SU-DHL-6 (cell line): ENCODE data around the gene CRYGS.

Experiments
- H2AFZ ChIP-seq: fragments of 200-600 bp; sonication (generic); 2 replicates; pipeline ENCODE4 v1.6.1; 2014; ENCODE audit warnings: low read depth, mild to moderate bottlenecking, moderate library complexity, mixed read lengths, antibody characterized with exemption, low read length; ENCODE audit not compliant: severe bottlenecking
- H3F3A ChIP-seq: fragments of 200-600 bp; shearing (Covaris generic); 2 replicates; pipeline ENCODE4 v1.6.0; 2016; ENCODE audit warnings: antibody characterized with exemption, mild to moderate bottlenecking; ENCODE audit not compliant: insufficient read depth
- H3K27ac ChIP-seq: fragments of 200-600 bp; sonication (generic); 2 replicates; pipeline ENCODE4 v1.5.1; 2016; ENCODE audit warnings: low read depth, mild to moderate bottlenecking, low read length, moderate library complexity, mixed read lengths
- H3K27me3 ChIP-seq: fragments of 200-600 bp; sonication (generic), shearing (Covaris generic); 2 replicates; pipeline ENCODE4 v1.6.0; 2014; ENCODE audit warnings: mild to moderate bottlenecking, low read length
- H3K36me3 ChIP-seq: fragments of 200-600 bp; sonication (generic); 2 replicates; pipeline ENCODE4 v1.6.1; 2014; ENCODE audit warnings: mild to moderate bottlenecking, low read length, mixed read lengths
- H3K4me2 ChIP-seq: fragments of 300-600, 200-600 bp; shearing (Covaris generic), sonication (generic); 2 replicates; pipeline ENCODE4 v1.6.0; 2014; ENCODE audit warnings: low read length, low read depth, mild to moderate bottlenecking; ENCODE audit not compliant: poor library complexity, severe bottlenecking
- H3K4me3 ChIP-seq: fragments of 200-600 bp; sonication (generic); 2 replicates; pipeline ENCODE4 v1.5.1; 2014; ENCODE audit warnings: antibody characterized with exemption, low read length, mild to moderate bottlenecking, mixed read lengths; ENCODE audit not compliant: insufficient read depth, poor library complexity, severe bottlenecking
- H3K79me2 ChIP-seq: fragments of 200-600 bp; sonication (generic); 2 replicates; pipeline ENCODE4 v1.6.1; 2014; ENCODE audit warnings: mild to moderate bottlenecking, low read length, moderate library complexity; ENCODE audit not compliant: insufficient read depth
- H3K9ac ChIP-seq: fragments of 200-600 bp; sonication (generic); 2 replicates; pipeline ENCODE4 v1.7.0; 2014; ENCODE audit warnings: mild to moderate bottlenecking, low read length
- H3K9me2 ChIP-seq: fragments of 200-600 bp; sonication (generic); replicated peaks from 2 replicates; pipeline ENCODE4 v1.6.1; 2014; ENCODE audit warnings: low read length; ENCODE audit not compliant: insufficient read depth
- H3K9me3 ChIP-seq: fragments of 200-600 bp; sonication (generic); 2 replicates; pipeline ENCODE4 v1.6.1; 2014; ENCODE audit warnings: low read length, mixed read lengths; ENCODE audit not compliant: insufficient read depth
- H4K20me1 ChIP-seq: fragments of 200-600 bp; sonication (generic); 2 replicates; pipeline ENCODE4 v1.6.1; 2014; ENCODE audit warnings: low read depth, mild to moderate bottlenecking, antibody characterized with exemption, low read length, moderate library complexity, mixed read lengths
- EZH2phosphoT487 ChIP-seq: fragments of 200-600 bp; sonication (generic), shearing (Covaris generic); conservative IDR thresholded peaks from 2 replicates; pipeline ENCODE4 v1.6.1; 2018; ENCODE audit warnings: mild to moderate bottlenecking, antibody characterized with exemption, low read length, moderate library complexity, mixed read lengths
- TF ChIP-seq, protein P1 (sequence below): fragments of 200-600 bp; sonication (generic); IDR thresholded peaks from one replicate; pipeline ENCODE4 v1.5.1; 2017; ENCODE audit warnings: antibody characterized with exemption, mild to moderate bottlenecking, low read length, moderate library complexity; ENCODE audit not compliant: insufficient read depth, poor library complexity, severe bottlenecking

The CRYGS gene

DNA sequence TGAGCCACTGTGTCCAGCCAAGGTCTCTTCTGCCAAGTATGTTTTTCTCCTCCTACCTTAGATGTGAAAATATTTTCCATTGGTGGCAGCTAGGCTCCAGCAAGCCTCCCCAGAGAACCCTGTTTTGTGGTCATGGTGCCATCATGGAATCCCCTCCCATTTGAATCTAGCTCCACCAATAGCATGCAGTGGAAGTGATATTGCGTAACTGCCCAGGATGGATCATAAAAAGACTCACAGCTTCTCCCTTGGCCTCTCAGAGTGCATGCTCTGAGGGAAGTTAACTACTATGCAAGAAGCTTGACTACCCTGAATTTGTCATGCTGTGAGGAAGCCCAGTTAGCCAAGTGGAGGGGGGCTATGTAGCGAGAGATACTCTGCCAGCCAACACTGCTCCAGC is 27.5 kb downstream of the CRYGS start:
- no peak overlapping the region for H3K4me3 ChIP-seq
- no peaks in the 10 kb centered on the region for H3K79me2 ChIP-seq
- no peaks in the 10 kb centered on the region for H3K36me3 ChIP-seq
- no peak overlapping the region for H3K4me2 ChIP-seq
- H3K9me2 ChIP-seq, result no peaks in the 10 kb centered on the region
- no peak overlapping the region for H3K9ac ChIP-seq
- H3K9me3 ChIP-seq, result no peaks in the 10 kb centered on the region
- no peak for TF ChIP-seq EZH2phosphoT487
- TF ChIP-seq, protein P1, sequence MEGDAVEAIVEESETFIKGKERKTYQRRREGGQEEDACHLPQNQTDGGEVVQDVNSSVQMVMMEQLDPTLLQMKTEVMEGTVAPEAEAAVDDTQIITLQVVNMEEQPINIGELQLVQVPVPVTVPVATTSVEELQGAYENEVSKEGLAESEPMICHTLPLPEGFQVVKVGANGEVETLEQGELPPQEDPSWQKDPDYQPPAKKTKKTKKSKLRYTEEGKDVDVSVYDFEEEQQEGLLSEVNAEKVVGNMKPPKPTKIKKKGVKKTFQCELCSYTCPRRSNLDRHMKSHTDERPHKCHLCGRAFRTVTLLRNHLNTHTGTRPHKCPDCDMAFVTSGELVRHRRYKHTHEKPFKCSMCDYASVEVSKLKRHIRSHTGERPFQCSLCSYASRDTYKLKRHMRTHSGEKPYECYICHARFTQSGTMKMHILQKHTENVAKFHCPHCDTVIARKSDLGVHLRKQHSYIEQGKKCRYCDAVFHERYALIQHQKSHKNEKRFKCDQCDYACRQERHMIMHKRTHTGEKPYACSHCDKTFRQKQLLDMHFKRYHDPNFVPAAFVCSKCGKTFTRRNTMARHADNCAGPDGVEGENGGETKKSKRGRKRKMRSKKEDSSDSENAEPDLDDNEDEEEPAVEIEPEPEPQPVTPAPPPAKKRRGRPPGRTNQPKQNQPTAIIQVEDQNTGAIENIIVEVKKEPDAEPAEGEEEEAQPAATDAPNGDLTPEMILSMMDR, result no peak
- no peaks in the 10 kb centered on the region for H4K20me1 ChIP-seq
- H3K27me3 ChIP-seq, result no peaks in the 10 kb centered on the region
- H3K27ac ChIP-seq, result no peak overlapping the region
- H3F3A ChIP-seq, result no peaks in the 10 kb centered on the region
- no peak overlapping the region for H2AFZ ChIP-seq

DNA sequence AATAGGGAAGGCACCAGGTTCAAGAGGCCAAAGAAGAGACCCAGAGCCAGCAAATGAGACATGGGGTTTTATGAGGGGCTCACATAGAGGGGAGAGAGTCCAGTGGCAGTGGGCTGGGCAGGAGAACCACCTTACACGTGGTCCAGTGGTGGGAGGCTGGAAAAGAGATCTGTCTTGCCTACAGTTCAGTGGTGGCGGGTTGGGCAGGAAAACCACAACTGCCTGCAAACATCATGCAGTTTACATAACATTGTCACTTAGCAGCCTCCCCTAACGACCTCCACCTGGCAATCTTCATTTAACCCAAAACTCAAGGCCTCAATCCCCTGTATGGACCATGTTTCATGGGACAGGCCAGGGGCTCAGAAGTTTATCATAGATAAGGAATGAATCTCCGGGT is 29.1 kb downstream of the CRYGS start:
- Histone ChIP-seq H3K4me3 (no peak overlapping the region), H3K9me3 (no peaks in the 10 kb centered on the region), H3K9me2 (no peaks in the 10 kb centered on the region), H4K20me1 (no peaks in the 10 kb centered on the region), H3K36me3 (no peaks in the 10 kb centered on the region), H2AFZ (no peak overlapping the region), H3K27me3 (no peaks in the 10 kb centered on the region), H3K27ac (no peak overlapping the region), H3K79me2 (no peaks in the 10 kb centered on the region), H3K4me2 (no peak overlapping the region), H3K9ac (no peak overlapping the region), H3F3A (no peaks in the 10 kb centered on the region)
- TF ChIP-seq EZH2phosphoT487, result no peak
- TF ChIP-seq, protein P1, result no peak

DNA sequence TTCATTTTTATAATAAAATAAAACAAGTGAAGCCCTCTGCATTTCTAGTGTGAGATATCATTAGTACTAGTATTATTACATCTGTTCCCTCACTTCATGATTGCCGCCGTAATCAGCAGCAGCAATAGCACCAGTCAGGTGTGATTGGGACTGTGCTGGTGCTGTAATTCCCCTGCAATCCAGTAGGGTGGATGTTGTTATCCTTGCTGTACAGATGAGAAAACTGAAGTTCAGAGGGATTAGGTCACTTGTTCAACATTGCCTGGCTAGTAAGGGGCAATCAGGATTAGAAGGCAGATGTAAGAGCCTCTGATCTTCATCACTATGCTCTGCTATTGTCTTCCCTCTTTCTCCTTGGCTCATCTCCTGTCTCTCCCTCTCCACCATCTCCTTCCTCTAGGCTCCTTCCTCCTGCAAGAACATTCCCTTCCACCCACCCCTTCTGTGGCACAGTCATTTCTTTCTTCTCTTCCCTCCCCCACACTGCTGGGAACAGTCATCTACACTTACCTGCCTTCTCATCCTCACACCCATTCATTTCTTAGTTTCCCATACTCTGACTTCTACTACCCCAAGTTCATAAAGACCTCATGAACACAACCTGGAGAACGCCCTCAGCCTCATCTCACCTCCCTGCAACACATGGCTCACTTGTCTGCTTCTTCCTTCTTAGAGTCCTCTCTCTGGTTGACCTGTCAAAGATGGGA is 29.7 kb downstream of the CRYGS start:
- no peak overlapping the region for H3K9ac ChIP-seq
- H3K4me3 ChIP-seq, result no peak overlapping the region
- no peaks in the 10 kb centered on the region for H3K27me3 ChIP-seq
- TF ChIP-seq, protein P1, result peak; percentile 17
- no peak for TF ChIP-seq EZH2phosphoT487
- no peaks in the 10 kb centered on the region for H3K9me3 ChIP-seq
- H2AFZ ChIP-seq, result no peak overlapping the region
- no peak overlapping the region for H3K27ac ChIP-seq
- H3K79me2 ChIP-seq, result no peaks in the 10 kb centered on the region
- H3F3A ChIP-seq, result no peaks in the 10 kb centered on the region
- H3K9me2 ChIP-seq, result no peaks in the 10 kb centered on the region
- H3K36me3 ChIP-seq, result no peaks in the 10 kb centered on the region
- no peak overlapping the region for H3K4me2 ChIP-seq
- H4K20me1 ChIP-seq, result no peaks in the 10 kb centered on the region
